AG04450 (cell line): ENCODE results near the gene INPP5B. TPM values are rescaled to one million over a fixed set of nuclear protein-coding genes. Genes with fewer than 3 reads are reported as not detected.

ENCODE experiments used
- CTCF ChIA-PET: fragments of 300-600, 350-600 bp; formaldehyde crosslinking; extraction: SDS; loops from one replicate; lab custom pipeline; 2022; ENCODE audit warnings: antibody characterized with exemption, inconsistent platforms; lab: Charles Lee
- POLR2A ChIA-PET: fragments of 350-600 bp; formaldehyde crosslinking; extraction: SDS; loops from one replicate; lab custom pipeline; 2021; ENCODE audit warnings: antibody characterized with exemption, inconsistent platforms; lab: Yijun Ruan, JAX
- DNase-seq: peaks from one replicate; pipeline ENCODE4 v3.0.0-alpha.2; 2011; ENCODE audit warnings: low read depth, low spot score
- H3K27ac ChIP-seq: one replicate; pipeline ENCODE4 v1.5.1; 2012; ENCODE audit warnings: low read depth, low read length, control low read depth
- H3K27me3 ChIP-seq: one replicate; pipeline ENCODE4 v1.6.0; 2012; ENCODE audit warnings: low read length; ENCODE audit not compliant: control insufficient read depth, insufficient read depth
- H3K4me3 ChIP-seq: 2 replicates; pipeline ENCODE4 v1.5.1; 2011; ENCODE audit warnings: mild to moderate bottlenecking, low read depth, low read length, control low read depth
- H3K9me3 ChIP-seq: 2 replicates; pipeline ENCODE4 v1.5.1; 2012; ENCODE audit warnings: low read length; ENCODE audit not compliant: control insufficient read depth, insufficient read depth
- CTCF ChIP-seq: IDR thresholded peaks from 2 replicates; pipeline ENCODE4 v1.5.1; 2011; ENCODE audit warnings: low read depth, low read length, control low read depth, inconsistent platforms
- polyA plus RNA-seq: library from polyadenylated mRNA; depleted of rRNA; stranded (reverse); fragments of >200 nt; gene quantifications from 2 replicates; pipeline ENCODE4 v1.2.3, GENCODE V29; 2011

The INPP5B gene
- polyA plus RNA-seq, 1 experiment, result 21.9 TPM

- DNase-seq, result no peak
- Histone ChIP-seq H3K4me3 (no peak overlapping the region), H3K9me3 (no peaks in the 10 kb centered on the region), H3K27me3 (no peaks in the 10 kb centered on the region), H3K27ac (no peak overlapping the region)
- ChIA-PET CTCF (interaction anchor here (0.6 kb wide), 1 partner anchor 1145 kb away, joined by 3 read pairs; no protein-coding TSS in a partner anchor), POLR2A (interaction anchor here (0.6 kb wide), 2 partner anchors 25 to 76 kb away, joined by 3 to 5 read pairs; no protein-coding TSS in a partner anchor)
- TF ChIP-seq CTCF, result no peak
These were observed 2.0 kb upstream of the INPP5B start for GRCh38 chr1:37948841-37949240.

GRCh38 chr1:37948166-37948565 is 1.3 kb upstream of the INPP5B start:
- DNase-seq, result no peak
- Histone ChIP-seq H3K9me3 (no peaks in the 10 kb centered on the region), H3K27ac (no peak overlapping the region), H3K27me3 (no peaks in the 10 kb centered on the region), H3K4me3 (no peak overlapping the region)
- POLR2A ChIA-PET, result no interaction called here
- CTCF ChIA-PET, result interaction anchor here (0.7 to 1.7 kb wide), 2 partner anchors 11 to 88 kb away, joined by 4 read pairs; no protein-coding TSS in a partner anchor
- no peak for TF ChIP-seq CTCF

- no peak for DNase-seq
- Histone ChIP-seq H3K27ac (no peak overlapping the region), H3K9me3 (no peaks in the 10 kb centered on the region), H3K4me3 (no peak overlapping the region), H3K27me3 (no peaks in the 10 kb centered on the region)
- no peak for TF ChIP-seq CTCF
- ChIA-PET CTCF (interaction anchor here (0.7 to 1.7 kb wide), 3 partner anchors 12 to 87 kb away, joined by 3 to 4 read pairs (median 4); no protein-coding TSS in a partner anchor), POLR2A (interaction anchor here (1.1 kb wide), 1 partner anchor 16 kb away, joined by 4 read pairs; no protein-coding TSS in a partner anchor)
These were observed 511 bp upstream of the INPP5B start for GRCh38 chr1:37947364-37947763.

- Histone ChIP-seq H3K27ac (peak overlapping the region; percentile 98), H3K27me3 (no peaks in the 10 kb centered on the region), H3K9me3 (no peaks in the 10 kb centered on the region), H3K4me3 (peak overlapping the region; percentile 96)
- no peak for TF ChIP-seq CTCF
- CTCF ChIA-PET, result interaction anchor here (1.1 to 2.1 kb wide), 2 partner anchors 15 to 86 kb away, joined by 3 to 11 read pairs; no protein-coding TSS in a partner anchor
- peak; percentile 75 for DNase-seq
- POLR2A ChIA-PET, result interaction anchor here (1.1 kb wide), 1 partner anchor 15 kb away, joined by 4 read pairs; no protein-coding TSS in a partner anchor
These were observed 830 bp downstream of the INPP5B start for GRCh38 chr1:37945743-37946702.
